Erythroblast (primary cell): Measurements from ENCODE around the gene KLHL34.

ENCODE experiments used
- GATA1 ChIP-seq: IDR thresholded peaks from 2 replicates; pipeline ENCODE4 v1.6.1; 2011; ENCODE audit warnings: low read depth, mild to moderate bottlenecking, control low read depth, low read length, moderate library complexity
- POLR2A ChIP-seq: IDR thresholded peaks from 2 replicates; pipeline ENCODE4 v1.6.1; 2011; ENCODE audit warnings: mild to moderate bottlenecking, low read length

DNA sequence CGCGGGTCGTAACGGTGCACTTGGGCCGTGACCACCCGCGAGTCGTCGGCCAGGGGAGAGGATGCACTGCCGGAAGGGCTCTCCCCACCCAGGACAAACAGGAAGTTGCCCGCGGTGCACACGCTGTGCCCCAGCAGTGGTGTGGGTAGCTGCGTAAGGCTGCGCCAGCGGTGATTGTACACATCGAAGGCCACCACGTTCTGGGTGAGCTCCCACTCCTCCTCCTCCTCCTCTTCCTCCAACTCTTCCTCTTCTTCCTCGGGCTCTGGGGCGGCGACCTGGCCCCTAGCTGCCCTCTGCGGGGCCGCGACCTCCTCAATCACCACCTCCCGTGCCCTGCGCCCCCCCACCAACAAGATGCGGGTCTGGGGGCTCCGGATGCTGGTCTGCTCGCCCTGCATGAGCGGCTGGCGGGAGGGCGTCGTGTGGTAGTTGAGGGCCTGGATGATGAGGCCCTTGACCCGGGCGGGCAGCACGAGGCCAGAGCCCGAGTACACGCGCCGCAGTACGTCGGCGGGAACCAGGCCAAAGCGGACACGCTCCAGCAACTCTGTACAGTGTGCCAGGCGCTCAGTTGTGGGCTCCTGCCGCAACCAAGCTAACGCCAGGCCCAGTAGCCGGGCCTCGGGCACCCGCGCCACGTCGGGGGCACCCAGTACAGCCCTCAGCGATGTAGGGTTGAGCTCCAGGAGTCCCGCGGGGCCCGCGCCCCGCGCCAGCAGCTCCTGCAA lies 1.4 kb downstream of the KLHL34 start:
- TF ChIP-seq POLR2A, result no peak
- TF ChIP-seq GATA1, result no peak
